ENCODE data around the gene TMEM41B.
"Not testable (repeated sequence)": the region's sequence is repeated elsewhere in the genome, so short reads cannot be mapped to it uniquely, and the experiment has no call there.

GRCh38 chr11:9347779-9348178 is 33.4 kb upstream of the TMEM41B start:
- TF ChIP-seq CTCF (IDR thresholded peaks at IDR 0.05; ENCODE audit: insufficient read depth, low read length, poor library complexity, severe bottlenecking); EZH2phosphoT487 (conservative IDR thresholded peaks at IDR 0.05; ENCODE audit: low read length): not testable (repeated sequence)
